Caco-2 (cell line): ENCODE results near the gene IPO11. TPM values are rescaled to one million over a fixed set of nuclear protein-coding genes. Genes with fewer than 3 reads are reported as not detected.

Experiments used
- BruUV-seq: library from RNA; stranded (reverse); fragments of 400-500 nt; replicated peaks from 2 replicates; lab custom pipeline; 2021; lab: Mats Ljungman, UMichigan
- CTCF ChIA-PET: fragments of 300-600 bp; sonication (Branson Sonifier 250); formaldehyde crosslinking; loops from one replicate; lab custom pipeline; 2022; ENCODE audit warnings: antibody characterized with exemption; lab: Charles Lee
- POLR2A ChIA-PET: fragments of 300-600 bp; sonication (Branson Sonifier 250); formaldehyde crosslinking; loops from one replicate; lab custom pipeline; 2022; ENCODE audit warnings: antibody characterized with exemption; lab: Charles Lee
- DNase-seq, 2 experiments: peaks; one replicate each; pipeline versions ENCODE4 v3.0.0 to v3.0.0-alpha.2; 2020 to 2022
- H3K27me3 ChIP-seq: replicated peaks from 2 replicates; pipeline ENCODE4 v1.6.0; 2011; ENCODE audit warnings: low read length; ENCODE audit not compliant: control insufficient read depth, insufficient read depth
- H3K36me3 ChIP-seq: 2 replicates; pipeline ENCODE4 v1.5.1; 2011; ENCODE audit warnings: low read length; ENCODE audit not compliant: control insufficient read depth, insufficient read depth
- H3K4me1 ChIP-seq: fragments of 250-450 bp; sonication (Bioruptor Pico); 2 replicates; pipeline ENCODE4 v1.5.1; 2020; ENCODE audit warnings: mild to moderate bottlenecking
- H3K4me3 ChIP-seq: 2 replicates; pipeline ENCODE4 v1.5.1; 2011; ENCODE audit warnings: low read depth, mild to moderate bottlenecking, control low read depth, low read length
- H3K9me3 ChIP-seq: fragments of 250-450 bp; sonication (Bioruptor Pico); 2 replicates; pipeline ENCODE4 v1.5.1; 2020; ENCODE audit warnings: mild to moderate bottlenecking, moderate library complexity
- H3K27ac Mint-ChIP-seq: one replicate; pipeline ENCODE4 v1.8.0; 2022; ENCODE audit warnings: mixed read lengths; ENCODE audit not compliant: unreplicated experiment
- H3K27me3 Mint-ChIP-seq: one replicate; pipeline ENCODE4 v1.8.0; 2022; ENCODE audit warnings: mixed read lengths; ENCODE audit not compliant: insufficient read depth, unreplicated experiment
- H3K36me3 Mint-ChIP-seq: one replicate; pipeline ENCODE4 v1.8.0; 2022; ENCODE audit warnings: mild to moderate bottlenecking, mixed read lengths; ENCODE audit not compliant: insufficient read depth, unreplicated experiment
- H3K4me1 Mint-ChIP-seq: one replicate; pipeline ENCODE4 v1.8.0; 2022; ENCODE audit warnings: low read depth, mixed read lengths; ENCODE audit not compliant: unreplicated experiment
- H3K4me3 Mint-ChIP-seq: one replicate; pipeline ENCODE4 v1.8.0; 2022; ENCODE audit warnings: mild to moderate bottlenecking, moderate library complexity, mixed read lengths; ENCODE audit not compliant: unreplicated experiment
- H3K9me3 Mint-ChIP-seq: one replicate; pipeline ENCODE4 v1.8.0; 2022; ENCODE audit warnings: mixed read lengths; ENCODE audit not compliant: unreplicated experiment
- intact Hi-C: fragments of 100-400 bp; cut with micrococcal nuclease; formaldehyde crosslinking; loops from one replicate; pipeline ENCODE4 v1.10.0; 2022; ENCODE audit not compliant: unreplicated experiment
- total RNA-seq: library from RNA; stranded (reverse); gene quantifications from 2 replicates; pipeline ENCODE4 v1.2.3, GENCODE V29; 2022
- TF ChIP-seq, protein P1 (sequence below), 2 experiments: fragments of 200-600 bp in 1 of 2; IDR thresholded peaks; 1 replicate in 1 of 2; 2 replicates in 1 of 2; pipeline versions ENCODE4 v1.5.1 to v1.8.0; 2011 to 2022; ENCODE audit warnings: antibody characterized with exemption in 1 of 2, control low read depth in 1 of 2, inconsistent platforms in 1 of 2, low read depth in 1 of 2, low read length in 1 of 2, mild to moderate bottlenecking in 1 of 2, moderate library complexity in 1 of 2; ENCODE audit not compliant: insufficient read depth in 1 of 2, severe bottlenecking in 1 of 2, unreplicated experiment in 1 of 2

The IPO11 gene
- total RNA-seq, 1 experiment from 2014 or later, result 54.1 TPM

DNA sequence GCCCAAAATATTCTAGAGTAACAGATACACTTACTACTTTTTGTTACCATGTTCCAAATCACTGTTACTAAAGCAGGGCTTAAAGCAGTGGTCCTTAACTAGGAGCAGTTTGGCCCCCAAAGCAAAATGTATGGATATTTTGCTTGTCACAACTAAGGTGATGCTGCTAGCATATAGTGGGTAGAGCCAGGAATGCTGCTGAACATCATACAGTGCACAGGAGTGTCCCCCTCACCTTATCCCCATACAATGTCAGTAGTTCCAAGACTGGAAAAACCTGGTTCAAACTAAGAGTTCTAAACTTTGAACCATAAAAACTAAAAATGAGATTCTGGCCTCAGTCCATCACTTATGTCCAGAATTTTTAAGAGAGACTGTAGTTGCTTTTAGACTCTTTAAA is 36.9 kb upstream of the IPO11 start:
- POLR2A ChIA-PET, result no interaction called here
- H3K4me1 ChIP-seq, result peaks cover 11% of the 10 kb centered on the region; the same call in 1 of the 2 replicates
- no peak overlapping the region for H3K4me3 ChIP-seq
- no peaks in the 10 kb centered on the region for H3K36me3 ChIP-seq
- CTCF ChIA-PET, result no interaction called here
- Mint-ChIP-seq H3K4me1 (peaks cover 9% of the 10 kb centered on the region), H3K27me3 (no peaks in the 10 kb centered on the region), H3K36me3 (peaks cover 68% of the 10 kb centered on the region), H3K9me3 (no peaks in the 10 kb centered on the region), H3K4me3 (no peak overlapping the region), H3K27ac (peak overlapping the region; percentile 73)
- H3K9me3 ChIP-seq, result no peaks in the 10 kb centered on the region
- intact Hi-C loops, result no loop called here
- no peak for DNase-seq
- H3K27me3 ChIP-seq, result no peaks in the 10 kb centered on the region
- TF ChIP-seq, protein P1, sequence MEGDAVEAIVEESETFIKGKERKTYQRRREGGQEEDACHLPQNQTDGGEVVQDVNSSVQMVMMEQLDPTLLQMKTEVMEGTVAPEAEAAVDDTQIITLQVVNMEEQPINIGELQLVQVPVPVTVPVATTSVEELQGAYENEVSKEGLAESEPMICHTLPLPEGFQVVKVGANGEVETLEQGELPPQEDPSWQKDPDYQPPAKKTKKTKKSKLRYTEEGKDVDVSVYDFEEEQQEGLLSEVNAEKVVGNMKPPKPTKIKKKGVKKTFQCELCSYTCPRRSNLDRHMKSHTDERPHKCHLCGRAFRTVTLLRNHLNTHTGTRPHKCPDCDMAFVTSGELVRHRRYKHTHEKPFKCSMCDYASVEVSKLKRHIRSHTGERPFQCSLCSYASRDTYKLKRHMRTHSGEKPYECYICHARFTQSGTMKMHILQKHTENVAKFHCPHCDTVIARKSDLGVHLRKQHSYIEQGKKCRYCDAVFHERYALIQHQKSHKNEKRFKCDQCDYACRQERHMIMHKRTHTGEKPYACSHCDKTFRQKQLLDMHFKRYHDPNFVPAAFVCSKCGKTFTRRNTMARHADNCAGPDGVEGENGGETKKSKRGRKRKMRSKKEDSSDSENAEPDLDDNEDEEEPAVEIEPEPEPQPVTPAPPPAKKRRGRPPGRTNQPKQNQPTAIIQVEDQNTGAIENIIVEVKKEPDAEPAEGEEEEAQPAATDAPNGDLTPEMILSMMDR (IDR thresholded peaks at IDR 0.05; ENCODE audit: insufficient read depth in 1 of 2, low read depth in 1 of 2, low read length in 1 of 2, severe bottlenecking in 1 of 2, unreplicated experiment in 1 of 2), result no peak
- BruUV-seq, result no TSS peak

DNA sequence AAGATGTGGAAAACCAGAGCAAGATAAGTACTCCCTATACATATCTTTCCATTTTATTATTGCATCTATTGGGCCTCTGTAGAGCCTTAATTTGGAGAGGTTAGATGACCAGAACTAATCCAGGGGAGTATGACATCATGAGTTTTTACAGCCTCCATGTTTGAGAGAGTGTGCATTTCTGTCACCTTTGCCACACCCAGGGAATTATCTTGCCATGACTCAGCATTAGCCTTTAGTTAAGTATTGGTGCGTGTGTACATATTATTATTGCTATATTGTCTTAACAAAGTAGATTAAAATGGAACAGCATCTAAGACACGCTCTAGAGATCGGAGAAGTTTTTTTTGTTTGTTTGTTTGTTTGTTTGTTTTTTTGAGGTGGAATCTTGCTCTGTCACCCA is 36.5 kb upstream of the IPO11 start:
- TF ChIP-seq, protein P1 (IDR thresholded peaks at IDR 0.05; ENCODE audit: insufficient read depth in 1 of 2, low read depth in 1 of 2, low read length in 1 of 2, severe bottlenecking in 1 of 2, unreplicated experiment in 1 of 2), result no peak
- Histone ChIP-seq H3K4me3 (no peak overlapping the region), H3K27me3 (no peaks in the 10 kb centered on the region), H3K9me3 (no peaks in the 10 kb centered on the region), H3K4me1 (peaks cover 11% of the 10 kb centered on the region; the same call in 1 of the 2 replicates), H3K36me3 (no peaks in the 10 kb centered on the region)
- peaks cover 9% of the 10 kb centered on the region for H3K4me1 Mint-ChIP-seq
- peak in 1 of 2 experiments; percentile 8 for DNase-seq
- ChIA-PET CTCF (no interaction called here), POLR2A (no interaction called here)
- no peaks in the 10 kb centered on the region for H3K27me3 Mint-ChIP-seq
- intact Hi-C loops, result no loop called here
- BruUV-seq, result no TSS peak
- H3K27ac Mint-ChIP-seq, result peak overlapping the region; percentile 73
- H3K9me3 Mint-ChIP-seq, result no peaks in the 10 kb centered on the region
- no peak overlapping the region for H3K4me3 Mint-ChIP-seq
- H3K36me3 Mint-ChIP-seq, result peaks cover 69% of the 10 kb centered on the region

DNA sequence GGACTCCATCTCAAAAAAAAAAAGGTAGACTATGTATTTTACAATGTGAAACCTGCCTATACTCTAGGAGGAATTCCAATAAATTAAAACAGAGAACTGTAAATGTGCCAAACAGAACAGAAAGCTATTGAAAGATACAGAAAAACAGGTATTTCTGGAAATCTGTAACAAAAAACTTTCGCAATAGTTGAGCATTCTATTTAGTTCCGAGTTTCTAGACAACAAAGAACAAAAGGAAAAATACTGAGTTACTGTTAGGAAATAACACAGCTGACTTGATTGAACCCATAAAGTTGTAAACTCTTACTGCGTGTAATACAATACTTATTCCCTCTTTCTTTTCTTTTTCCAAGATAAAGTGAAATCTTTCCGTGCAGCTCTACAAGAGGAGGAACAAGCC is 27.4 kb upstream of the IPO11 start:
- H3K4me1 Mint-ChIP-seq, result no peaks in the 10 kb centered on the region
- no peak overlapping the region for H3K4me3 Mint-ChIP-seq
- H3K36me3 Mint-ChIP-seq, result peaks cover 69% of the 10 kb centered on the region
- Histone ChIP-seq H3K27me3 (no peaks in the 10 kb centered on the region), H3K36me3 (peaks cover 5% of the 10 kb centered on the region), H3K9me3 (no peaks in the 10 kb centered on the region), H3K4me3 (no peak overlapping the region), H3K4me1 (0 out of 2 replicates have a peak, but pooled peaks cover 7% of the 10 kb centered on the region)
- CTCF ChIA-PET, result no interaction called here
- TF ChIP-seq, protein P1 (IDR thresholded peaks at IDR 0.05; ENCODE audit: insufficient read depth in 1 of 2, low read depth in 1 of 2, low read length in 1 of 2, severe bottlenecking in 1 of 2, unreplicated experiment in 1 of 2), result no peak
- peak overlapping the region; percentile 61 for H3K27ac Mint-ChIP-seq
- intact Hi-C loops, result no loop called here
- no peaks in the 10 kb centered on the region for H3K27me3 Mint-ChIP-seq
- peak in 1 of 2 experiments; percentile 19 for DNase-seq
- no TSS peak for BruUV-seq
- POLR2A ChIA-PET, result interaction anchor here (0.7 kb wide), 1 partner anchor 19 kb away, joined by 5 read pairs; the partner anchor contains the start of gene DIMT1
- H3K9me3 Mint-ChIP-seq, result no peaks in the 10 kb centered on the region
